Dedifferentiated amniotic fluid mesenchymal stem cell (primary cell): ENCODE data around the gene IMMP1L.
A peak's percentile ranks its signal among the peaks of the same experiment; 100 is the strongest.
"Not testable (repeated sequence)": the region's sequence is repeated elsewhere in the genome, so short reads cannot be mapped to it uniquely, and the experiment has no call there.

ENCODE experiments used
- DNase-seq: peaks from one replicate; pipeline ENCODE4 v3.0.0-alpha.2; 2016; ENCODE audit errors: extremely low spot score

The IMMP1L gene

DNA sequence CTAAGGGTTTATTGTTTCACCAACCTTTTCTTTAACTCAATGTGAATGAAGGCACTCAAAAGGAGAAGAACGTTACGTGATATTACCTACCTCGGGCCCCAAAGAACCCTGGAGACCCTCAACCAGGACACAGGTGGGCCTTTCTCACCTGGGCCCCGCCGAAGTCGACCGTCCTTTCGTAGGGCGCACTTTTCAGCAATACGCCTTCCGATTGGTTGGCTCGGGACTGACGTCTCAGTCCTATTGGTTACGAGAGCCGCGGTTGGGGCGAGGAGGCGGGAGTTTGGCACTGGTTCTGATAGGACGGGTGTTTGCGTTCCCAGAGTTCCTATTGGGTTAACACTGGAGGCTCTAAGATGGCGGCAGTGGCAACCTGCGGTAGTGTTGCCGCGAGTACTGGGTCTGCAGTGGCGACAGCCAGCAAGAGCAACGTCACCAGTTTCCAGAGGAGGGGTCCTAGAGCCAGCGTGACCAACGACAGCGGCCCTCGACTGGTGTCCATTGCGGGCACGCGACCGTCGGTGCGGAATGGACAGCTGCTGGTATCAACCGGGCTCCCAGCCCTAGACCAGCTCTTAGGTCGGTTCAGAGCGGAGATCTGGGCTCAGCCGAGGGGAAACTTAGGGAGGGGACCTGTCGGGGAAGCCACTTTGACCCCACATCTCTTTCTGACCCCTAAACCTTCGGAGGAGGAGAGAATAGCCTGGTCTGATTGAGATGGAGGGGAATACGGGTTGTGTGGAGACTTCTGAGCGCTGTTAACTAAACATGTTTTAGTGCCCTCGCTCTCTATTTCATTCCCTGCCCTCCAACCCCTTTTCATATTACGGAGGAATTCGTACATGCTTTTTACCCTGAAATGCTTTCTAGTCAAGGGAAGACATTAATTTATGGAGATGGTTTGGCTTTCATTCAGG, at the start of gene IMMP1L, which contains the start of gene ELP4:
Gene IMMP1L, minus strand, starts transcription at position 194 of the 917 bp plus-strand sequence. CDS start 46,346 bp downstream, outside the sequence.
Gene ELP4, plus strand, starts transcription at position 339 of the 917 bp plus-strand sequence. Its CDS starts 18 bp downstream, at position 357.
- peak; percentile 99 for DNase-seq

DNA sequence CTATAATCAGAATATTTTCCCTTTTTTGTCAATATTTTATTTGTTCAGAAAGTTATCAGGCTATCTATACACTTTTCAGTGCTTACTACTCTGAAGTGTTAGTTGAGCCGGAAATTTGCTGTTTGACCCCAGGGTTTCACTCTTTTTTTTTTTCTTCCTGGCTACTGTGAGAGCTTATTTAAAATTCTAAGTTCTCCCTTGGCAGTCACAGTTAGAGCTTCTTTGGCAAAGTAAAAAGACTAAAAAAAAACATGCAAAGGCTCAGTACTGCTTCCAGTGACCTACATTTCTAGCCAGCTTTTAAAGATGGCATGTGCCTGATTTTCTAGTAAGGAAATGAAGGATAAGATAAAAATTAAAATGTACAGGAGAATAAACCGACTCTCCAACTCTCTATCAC, 48.6 kb upstream of the IMMP1L start:
- no peak for DNase-seq

- DNase-seq: no peak
Measured at GRCh38 chr11:31555938-31556337, 46.5 kb upstream of the IMMP1L start.

DNA sequence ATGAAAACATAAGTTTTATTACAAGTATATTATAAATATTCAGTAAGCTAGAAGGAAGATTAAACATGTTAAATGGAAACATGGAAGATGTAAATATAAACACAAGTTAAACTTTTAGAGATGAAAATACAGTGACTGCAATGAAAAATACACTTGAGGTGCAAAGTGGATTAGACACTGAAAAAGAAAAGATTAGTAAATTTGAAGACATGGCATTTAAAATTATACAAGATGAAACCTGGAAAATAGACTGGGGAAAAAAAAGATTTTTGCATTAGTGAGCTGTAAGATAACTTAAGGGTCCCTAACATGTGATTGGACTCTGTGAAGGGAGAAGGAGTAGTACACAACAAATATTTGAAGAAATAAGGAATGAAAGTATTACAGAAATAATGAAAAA, 33.4 kb upstream of the IMMP1L start:
- no peak for DNase-seq

GRCh38 chr11:31535479-31535878, 26.1 kb upstream of the IMMP1L start:
- no peak for DNase-seq

GRCh38 chr11:31531293-31531692, 21.9 kb upstream of the IMMP1L start:
- DNase-seq: no peak

DNA sequence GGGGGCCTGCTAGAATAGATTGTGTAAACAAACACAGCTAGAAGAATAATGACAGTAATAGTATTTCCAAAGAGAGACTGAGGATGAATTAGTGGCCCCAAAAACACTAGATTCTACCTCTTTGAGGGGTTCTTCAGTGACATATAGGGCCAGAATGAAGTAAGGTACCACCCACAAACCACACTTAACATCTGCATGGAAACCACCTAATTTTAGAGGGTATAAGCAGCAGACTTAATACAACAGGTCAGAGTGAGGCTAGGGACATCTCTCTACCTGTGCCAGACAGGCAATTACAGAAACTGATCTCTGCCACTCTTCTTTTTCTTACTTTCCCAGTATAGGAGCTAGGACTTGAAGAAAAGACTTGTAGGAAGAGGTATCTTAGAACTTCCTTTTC, 20.3 kb upstream of the IMMP1L start:
- DNase-seq: no peak

DNA sequence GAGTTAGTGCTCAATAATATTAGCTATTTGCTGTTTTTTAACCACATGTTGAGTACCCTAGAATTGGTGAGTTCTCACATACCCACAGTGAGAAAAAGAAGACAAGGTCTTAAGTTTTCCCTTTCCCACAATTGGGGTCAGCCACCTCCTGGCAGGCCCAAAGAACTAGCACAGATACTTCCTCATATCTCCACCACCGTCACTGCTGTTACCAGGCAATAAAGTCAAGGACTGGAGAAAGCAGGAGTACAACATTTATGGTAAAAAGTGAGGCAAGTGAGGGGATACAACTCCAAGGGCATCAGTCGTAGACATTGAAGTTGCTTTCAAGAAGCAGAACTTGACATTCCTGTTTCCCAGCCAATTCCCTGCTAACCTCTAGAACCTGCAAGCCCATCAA, 19.8 kb upstream of the IMMP1L start:
- DNase-seq: no peak

DNA sequence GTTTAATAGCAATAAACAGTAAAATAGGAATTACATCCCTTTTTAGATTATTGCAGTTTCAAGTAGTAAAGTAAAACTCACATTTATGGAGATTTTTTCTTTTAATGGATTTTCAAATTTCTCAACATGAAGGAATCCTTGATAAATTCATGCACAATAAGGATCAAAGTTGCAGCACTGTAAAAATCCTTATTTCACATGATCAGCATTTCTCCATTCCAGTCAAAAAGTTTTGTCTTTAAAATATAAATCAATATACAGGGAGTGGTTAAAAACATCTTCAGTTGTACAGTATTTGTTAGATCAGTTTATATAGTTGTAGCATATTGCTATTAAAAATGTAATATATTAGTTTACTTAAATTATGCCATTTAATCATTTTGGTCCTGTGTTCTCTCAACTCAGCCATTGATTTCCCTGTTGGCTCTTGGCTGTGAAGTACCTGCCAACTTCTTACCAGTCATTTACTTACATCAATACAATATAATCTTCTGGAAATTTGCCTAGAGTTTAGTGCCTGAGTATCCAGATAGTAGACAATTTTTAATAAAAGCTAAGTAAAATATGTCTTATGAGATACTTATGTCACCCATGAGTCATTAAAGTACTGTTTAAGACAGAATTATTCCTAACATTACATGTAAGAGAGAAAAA, 12.2 kb upstream of the IMMP1L start:
- DNase-seq: no peak

- DNase-seq: no peak
Measured at GRCh38 chr11:31512117-31512516, 2.7 kb upstream of the IMMP1L start.

DNA sequence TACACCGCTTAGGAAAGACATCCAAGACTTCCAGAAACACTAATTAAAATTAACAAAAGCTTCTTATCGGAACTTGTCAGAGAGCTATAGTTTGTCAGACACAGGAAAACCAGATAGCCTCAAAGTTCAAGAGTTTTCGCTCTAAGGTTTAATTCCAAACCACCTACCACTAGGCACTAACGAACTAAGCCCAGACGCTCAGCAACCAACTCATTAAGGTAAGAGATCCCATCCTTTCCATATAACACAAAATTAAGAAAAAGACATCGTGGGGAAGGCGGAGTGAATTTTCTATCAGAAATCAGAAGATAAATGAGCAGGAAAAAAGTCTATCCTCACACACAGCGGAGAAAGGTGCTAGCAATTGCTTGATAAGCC, 382 bp downstream of the IMMP1L start:
- DNase-seq: no peak

DNA sequence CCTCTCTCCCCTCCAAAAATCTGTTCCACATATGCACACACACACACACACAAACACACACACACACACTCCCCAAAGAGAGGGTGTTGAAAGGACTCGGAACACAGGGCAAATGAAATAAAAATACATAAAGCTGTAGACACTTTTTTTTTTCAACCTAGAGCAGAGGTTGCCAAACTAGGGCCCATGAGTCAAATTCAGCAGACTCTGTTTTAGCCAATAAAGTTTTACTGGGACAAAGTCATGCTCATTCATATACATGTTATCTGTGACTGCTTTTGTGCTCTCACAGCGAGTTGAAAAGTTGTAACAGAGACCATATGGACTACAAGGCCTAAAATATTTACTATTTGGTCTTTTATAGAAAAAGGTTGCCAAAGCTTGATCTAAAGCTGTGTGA, 8.9 kb downstream of the IMMP1L start:
- no peak for DNase-seq

DNA sequence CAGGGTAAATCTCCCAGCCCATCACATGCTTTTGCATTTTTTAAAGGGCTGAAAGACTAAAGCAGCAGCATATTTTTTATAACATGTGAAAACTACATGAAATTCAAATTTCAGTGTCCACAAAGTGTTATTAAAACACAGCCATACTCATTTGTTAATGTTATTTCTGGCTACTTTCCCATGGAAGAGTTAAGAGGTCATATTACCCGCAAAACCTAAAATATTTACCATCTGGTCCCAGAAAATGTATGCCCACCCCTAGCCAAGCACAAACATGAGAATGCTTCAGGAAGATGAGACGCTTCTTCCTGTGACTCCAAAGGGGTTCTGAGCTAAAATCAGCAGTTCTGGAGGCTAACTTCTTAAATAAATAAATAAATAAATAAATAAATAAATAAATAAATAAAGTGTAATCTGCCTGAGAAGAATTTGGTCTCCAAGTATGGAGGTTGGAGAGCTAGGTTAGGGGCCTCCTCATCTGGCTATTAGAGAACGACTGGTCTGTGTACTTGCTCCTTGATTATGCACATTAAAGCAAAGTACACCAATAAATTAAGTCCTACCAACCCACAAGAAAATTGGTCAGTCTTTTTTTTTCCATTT, 9.7 kb downstream of the IMMP1L start:
- DNase-seq: no peak

- DNase-seq: not testable (repeated sequence)
Measured at GRCh38 chr11:31493762-31494161, 15.7 kb downstream of the IMMP1L start.

- no peak for DNase-seq
Measured at GRCh38 chr11:31493235-31493634, 16.2 kb downstream of the IMMP1L start.

DNA sequence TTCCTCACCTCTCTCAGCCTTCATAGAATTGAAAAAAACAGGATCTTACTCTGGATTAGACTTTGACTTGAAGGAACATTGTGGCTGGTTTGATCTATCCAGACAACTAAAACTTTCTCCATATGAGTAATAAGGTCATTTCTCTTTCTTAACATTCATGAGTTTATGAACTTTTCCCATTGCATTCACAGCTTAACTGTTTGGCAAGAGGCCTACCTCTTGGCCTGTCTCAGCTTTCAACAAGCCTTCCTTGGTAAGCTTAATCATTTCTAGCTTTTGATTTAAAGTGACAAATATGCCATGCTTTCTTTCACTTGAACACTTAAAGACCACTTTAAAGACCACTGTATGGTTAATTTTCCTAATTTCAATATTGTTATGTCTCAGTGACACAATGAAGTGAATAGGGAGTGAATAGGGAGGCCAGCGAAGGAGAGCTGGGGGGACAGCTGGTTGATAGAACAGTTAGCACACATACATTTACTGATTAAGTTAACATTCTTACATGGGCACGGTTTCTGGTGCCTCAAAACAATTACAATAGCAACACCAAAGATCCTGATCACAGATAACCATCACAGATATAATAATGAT, 17.0 kb downstream of the IMMP1L start:
- peak; percentile 46 for DNase-seq

GRCh38 chr11:31487848-31488247, 21.6 kb downstream of the IMMP1L start:
- peak; percentile 53 for DNase-seq

DNA sequence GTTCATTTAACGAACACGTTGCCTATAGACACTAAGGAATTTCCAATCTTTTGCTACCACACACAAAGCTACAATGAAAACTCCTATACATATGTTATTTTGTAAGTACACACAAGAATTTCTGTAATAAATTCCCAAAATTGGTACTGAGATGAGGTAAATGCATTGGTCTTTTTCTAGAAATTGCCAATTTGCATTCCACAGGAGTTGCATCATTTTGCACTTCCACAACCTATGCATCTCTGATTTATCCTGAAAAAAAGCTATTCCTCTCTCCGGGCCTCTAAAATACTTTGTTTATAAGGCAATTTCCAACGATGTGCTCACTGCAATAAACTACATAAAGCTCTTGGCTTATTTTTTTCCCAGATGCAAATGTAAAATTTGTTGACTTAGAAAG, 24.9 kb downstream of the IMMP1L start:
- DNase-seq: no peak

DNA sequence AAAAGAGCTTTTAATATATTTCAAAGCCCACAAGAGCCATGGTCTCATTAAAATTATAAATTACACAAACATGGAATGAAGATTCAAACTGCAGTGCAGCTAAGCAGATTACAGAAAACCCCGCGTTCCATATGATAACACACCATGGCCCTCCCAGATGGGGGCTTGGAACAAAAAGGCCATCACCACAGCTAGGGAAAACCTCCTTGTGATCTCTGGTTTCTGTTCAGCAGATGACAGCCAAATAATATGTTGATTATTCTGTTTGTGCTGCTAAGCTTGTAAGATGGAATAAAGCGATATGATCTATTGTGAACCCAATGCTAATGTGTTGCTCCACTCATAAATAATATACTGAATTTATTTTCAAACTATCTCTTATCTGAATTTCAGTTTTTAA, 28.5 kb downstream of the IMMP1L start:
- no peak for DNase-seq

- no peak for DNase-seq
Measured at GRCh38 chr11:31479066-31479465, 30.4 kb downstream of the IMMP1L start.

GRCh38 chr11:31478223-31478590, 31.2 kb downstream of the IMMP1L start:
- DNase-seq: no peak

DNA sequence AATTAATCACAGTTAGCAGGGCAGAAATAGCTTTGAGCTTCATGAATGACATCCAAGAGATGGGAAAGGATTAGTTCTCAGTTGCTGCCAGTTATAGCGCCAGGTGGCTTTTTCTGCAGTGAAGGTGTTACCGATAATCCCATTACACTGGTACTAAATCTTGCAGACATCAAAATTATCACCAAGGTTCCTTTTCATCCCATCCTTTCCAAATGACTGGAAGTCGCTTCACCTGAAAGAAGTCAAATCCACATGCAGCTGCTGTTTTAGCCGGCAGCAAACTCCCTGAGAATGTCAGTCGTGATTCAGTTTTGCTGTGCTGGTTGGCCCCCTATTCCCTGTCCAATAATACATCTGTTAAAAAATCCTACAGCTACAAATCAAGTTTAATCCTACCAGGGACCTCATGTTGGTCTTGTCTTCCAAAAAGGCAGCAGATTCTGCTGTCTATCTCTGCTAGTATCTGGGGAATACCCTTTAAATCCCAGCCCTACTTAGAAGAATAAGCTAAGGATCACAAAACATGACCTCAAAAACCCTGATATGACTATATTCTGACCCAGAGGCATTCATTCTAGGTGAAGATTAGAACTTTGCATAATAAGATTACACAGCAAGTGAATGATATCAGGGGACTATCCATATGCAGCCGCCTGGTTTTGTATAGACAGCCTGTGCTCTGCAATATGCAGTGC, 31.7 kb downstream of the IMMP1L start:
- no peak for DNase-seq
